Measurements from ENCODE around the gene CDKN2D.
"Not testable (repeated sequence)": the region's sequence is repeated elsewhere in the genome, so short reads cannot be mapped to it uniquely, and the experiment has no call there.

The CDKN2D gene

GRCh38 chr19:10580979-10581631 lies 12.3 kb upstream of the CDKN2D start:
- DNase-seq: peak; percentile 91 to 97

- no peak for DNase-seq
These were observed 9.2 kb upstream of the CDKN2D start for GRCh38 chr19:10577951-10578350.

DNA sequence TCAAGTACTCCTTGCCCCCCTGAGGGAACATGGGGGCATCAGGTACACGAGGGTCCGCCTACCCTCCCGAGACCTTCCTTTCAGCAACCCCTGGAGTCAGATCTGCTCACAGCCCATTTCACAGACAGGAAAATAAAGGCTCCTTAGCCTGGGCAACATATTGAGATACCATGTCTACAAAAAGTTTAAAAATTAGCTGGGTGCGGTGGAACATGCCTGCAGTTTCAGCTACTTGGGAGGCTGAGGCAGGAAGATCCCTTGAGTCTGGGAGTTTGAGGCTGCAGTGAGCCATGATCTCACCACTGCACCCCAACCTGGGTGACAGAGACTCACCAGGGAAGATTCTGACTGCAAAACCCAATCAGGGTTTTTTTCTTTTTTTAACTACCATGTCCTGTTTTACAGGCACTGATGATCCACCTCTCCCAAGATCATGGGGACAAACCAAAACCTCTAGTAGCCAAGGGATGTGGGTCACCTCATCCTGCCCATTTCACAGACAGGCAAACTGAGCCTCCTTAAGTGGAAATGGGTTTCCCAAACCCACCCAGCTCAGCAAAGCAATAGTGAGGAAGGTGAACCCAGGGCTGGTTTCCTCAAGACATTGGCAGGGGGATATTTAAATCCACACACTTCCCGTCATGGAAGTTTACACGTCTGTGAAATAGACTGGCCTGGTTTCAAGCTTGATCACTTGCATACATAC lies 6.4 kb upstream of the CDKN2D start:
- DNase-seq: no peak

DNA sequence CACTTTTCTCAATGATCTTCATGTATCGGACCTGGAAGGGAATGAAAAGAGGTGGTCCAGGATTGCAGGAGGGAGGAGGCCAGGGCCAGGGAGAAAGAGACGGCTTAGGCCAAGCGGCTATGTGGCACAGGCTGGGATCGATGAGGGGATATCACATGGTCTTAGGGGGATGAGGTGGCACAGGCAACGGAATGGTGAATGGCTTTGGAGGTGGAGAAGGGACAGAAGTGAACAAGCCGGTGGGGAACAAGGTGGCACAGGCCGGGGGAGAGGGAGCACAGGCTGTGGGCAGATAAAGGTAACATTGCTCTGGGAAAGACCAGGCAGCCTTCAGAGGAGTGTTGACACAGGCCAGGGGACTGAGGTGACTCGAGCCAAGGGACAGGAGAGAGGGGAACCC lies 5.7 kb upstream of the CDKN2D start:
- DNase-seq: no peak

- not testable (repeated sequence) for DNase-seq
These were observed 5.0 kb upstream of the CDKN2D start for GRCh38 chr19:10573793-10574192.

DNA sequence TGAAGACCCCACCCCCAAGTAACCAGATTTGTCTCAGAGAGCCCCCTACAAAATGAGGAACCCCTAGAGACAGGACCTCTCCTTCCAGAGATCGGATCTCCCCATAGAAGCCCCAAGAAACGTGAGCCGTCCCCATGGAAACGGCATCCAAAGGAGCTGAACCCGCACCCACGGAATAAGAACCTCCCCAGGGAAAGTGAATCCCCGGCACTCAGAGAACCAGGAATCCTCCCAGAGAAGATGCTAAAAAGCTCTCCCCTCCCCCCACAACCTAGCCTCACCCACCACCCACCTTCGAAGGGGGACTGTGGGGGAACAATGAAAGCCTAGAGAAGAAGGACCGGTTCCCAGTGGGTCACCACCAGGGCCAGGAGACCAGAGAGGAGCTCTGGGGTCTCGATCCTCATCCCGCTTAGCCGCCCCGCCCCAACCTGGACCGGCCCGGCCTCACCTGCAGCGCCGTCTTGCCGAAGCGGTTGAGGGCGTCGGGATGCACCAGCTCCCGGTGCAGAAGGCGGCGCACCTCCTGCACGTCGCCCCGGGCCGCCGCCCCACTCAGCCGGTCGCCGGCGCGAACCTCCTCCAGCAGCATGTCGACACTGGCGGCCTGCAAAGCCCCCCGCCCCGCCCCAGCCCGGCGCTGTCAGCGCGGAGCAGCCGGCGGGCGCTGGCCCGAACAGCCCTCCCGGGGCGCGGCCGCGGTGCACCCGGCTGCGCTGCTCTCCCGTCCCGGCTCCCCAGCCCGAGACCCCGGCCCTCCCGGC lies 535 bp downstream of the CDKN2D start:
- DNase-seq: peak in 1 of 2 experiments; percentile 69

- no peak for DNase-seq
These were observed 1.1 kb downstream of the CDKN2D start for GRCh38 chr19:10567656-10568055.

- DNase-seq: no peak
These were observed 1.9 kb downstream of the CDKN2D start for GRCh38 chr19:10566658-10567410.

- DNase-seq: no peak
These were observed 2.4 kb downstream of the CDKN2D start for GRCh38 chr19:10566408-10566657.

GRCh38 chr19:10565567-10566407 lies 3.0 kb downstream of the CDKN2D start, which contains the start of gene KRI1:
Gene KRI1, minus strand, starts transcription at chr19:10566010. Its CDS starts 11 bp downstream, at chr19:10565999.
- peak; percentile 97 to 98 for DNase-seq

GRCh38 chr19:10565028-10565566 lies 3.7 kb downstream of the CDKN2D start:
- peak; percentile 66 to 81 for DNase-seq

- DNase-seq: no peak
These were observed 6.2 kb downstream of the CDKN2D start for GRCh38 chr19:10562609-10563008.

GRCh38 chr19:10560154-10560553 lies 8.6 kb downstream of the CDKN2D start:
- DNase-seq: no peak

- DNase-seq: no peak
These were observed 11.1 kb downstream of the CDKN2D start for GRCh38 chr19:10557603-10558197.

DNA sequence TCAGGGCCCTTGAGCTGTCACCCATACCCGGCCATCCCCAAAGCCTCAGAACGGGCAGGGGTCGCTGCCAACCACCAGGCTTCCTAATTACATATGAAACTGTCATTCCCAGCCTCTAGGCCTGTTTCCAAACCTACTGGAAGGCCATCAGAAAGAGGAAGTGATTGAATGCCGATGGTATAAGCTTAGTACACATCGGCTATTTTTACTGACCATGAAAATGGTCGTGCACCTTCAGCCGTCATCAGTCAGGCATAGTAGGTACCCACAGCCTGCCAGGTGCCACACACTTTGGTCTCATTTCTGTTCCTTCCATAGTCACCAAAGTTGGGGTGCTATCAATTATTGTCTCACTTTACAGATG lies 13.2 kb downstream of the CDKN2D start:
- no peak for DNase-seq

- DNase-seq: no peak
These were observed 13.8 kb downstream of the CDKN2D start for GRCh38 chr19:10554760-10555609.

DNA sequence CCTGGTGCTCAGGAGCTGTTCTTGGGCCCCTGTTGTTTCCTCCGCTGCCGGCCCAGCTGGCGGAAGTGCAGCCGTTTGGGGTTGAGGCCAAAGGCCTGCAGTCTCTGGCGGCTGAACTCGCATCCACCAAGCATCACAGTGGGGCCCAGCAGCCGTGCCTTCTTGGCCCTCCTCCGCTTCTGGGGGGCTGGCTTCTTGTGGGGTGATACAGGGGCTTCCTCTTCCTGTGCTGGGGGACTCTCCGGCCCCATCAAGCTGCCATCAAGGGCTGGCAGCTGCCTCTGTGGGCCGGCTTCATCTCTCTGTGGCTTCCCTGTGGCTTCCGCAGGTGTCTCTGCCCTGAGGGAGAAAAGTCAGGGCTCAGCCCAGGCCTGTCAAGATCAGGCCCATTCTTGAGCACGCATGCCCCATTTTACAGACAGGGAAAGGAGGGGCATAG lies 14.8 kb downstream of the CDKN2D start:
- DNase-seq: no peak

DNA sequence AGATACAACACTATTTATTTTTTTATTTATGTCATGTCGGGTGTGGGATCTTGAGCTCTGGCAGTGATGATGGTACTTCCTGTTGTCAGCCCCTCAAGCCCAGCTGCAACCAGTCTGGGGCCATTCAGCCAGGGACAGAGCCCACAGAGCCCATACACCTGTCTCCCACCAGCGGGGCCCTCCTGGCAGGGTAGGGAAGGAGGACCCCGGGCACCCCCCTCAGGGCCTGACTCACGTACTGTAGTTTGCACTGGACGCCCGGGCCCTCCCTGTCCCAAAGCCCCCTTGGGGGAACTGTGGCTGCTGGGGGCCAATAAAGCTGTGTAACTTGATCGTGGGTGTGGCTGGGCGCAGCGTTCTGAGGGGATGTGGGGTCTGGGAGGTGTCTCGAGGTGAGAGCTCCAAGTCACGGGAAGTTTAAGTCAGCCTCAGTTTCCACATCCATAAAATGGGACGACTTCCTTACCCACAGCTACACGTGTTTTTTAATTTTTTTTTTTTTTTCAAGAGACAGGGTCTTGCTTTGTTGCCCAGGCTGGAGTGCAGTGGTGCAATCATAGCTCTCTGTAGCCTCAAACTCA lies 15.6 kb downstream of the CDKN2D start:
- DNase-seq: no peak

DNA sequence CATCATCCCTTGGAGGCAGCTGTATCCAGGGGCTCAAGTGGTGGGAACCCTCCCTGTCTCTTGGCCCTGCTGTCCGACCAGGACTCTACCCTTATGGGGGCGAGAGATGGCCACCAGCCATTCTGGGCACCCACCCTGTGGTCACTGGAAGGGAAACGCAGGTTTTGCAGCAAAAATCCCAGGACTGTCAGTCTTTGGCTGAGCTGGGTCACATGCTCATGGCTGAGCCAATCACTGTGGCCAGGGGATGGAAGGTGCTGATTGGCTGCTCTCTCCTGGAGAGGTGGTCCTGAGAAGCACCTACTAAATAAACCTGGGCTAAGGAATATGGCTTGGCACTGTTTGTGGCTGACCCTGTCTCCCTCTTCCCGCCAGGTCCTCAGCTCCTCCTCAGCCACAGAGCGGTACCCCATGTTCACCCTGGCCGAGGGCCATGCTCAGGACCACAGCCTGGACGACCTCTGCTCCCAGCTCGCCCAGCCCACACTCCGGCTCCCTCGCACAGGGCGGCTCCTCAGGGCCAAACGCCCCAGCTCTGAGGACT lies 16.2 kb downstream of the CDKN2D start:
- peak in 1 of 2 experiments; percentile 68 for DNase-seq

Data from NCI-H524 (cell line).